AG04450 (cell line): ENCODE data around the gene MGLL. TPM values are rescaled to one million over a fixed set of nuclear protein-coding genes. Genes with fewer than 3 reads are reported as not detected.

Source experiments
- CTCF ChIA-PET: fragments of 300-600, 350-600 bp; formaldehyde crosslinking; extraction: SDS; loops from one replicate; lab custom pipeline; 2022; ENCODE audit warnings: antibody characterized with exemption, inconsistent platforms; lab: Charles Lee
- POLR2A ChIA-PET: fragments of 350-600 bp; formaldehyde crosslinking; extraction: SDS; loops from one replicate; lab custom pipeline; 2021; ENCODE audit warnings: antibody characterized with exemption, inconsistent platforms; lab: Yijun Ruan, JAX
- DNase-seq: peaks from one replicate; pipeline ENCODE4 v3.0.0-alpha.2; 2011; ENCODE audit warnings: low read depth, low spot score
- H3K27ac ChIP-seq: one replicate; pipeline ENCODE4 v1.5.1; 2012; ENCODE audit warnings: low read depth, low read length, control low read depth
- H3K27me3 ChIP-seq: one replicate; pipeline ENCODE4 v1.6.0; 2012; ENCODE audit warnings: low read length; ENCODE audit not compliant: control insufficient read depth, insufficient read depth
- H3K4me3 ChIP-seq: 2 replicates; pipeline ENCODE4 v1.5.1; 2011; ENCODE audit warnings: mild to moderate bottlenecking, low read depth, low read length, control low read depth
- H3K9me3 ChIP-seq: 2 replicates; pipeline ENCODE4 v1.5.1; 2012; ENCODE audit warnings: low read length; ENCODE audit not compliant: control insufficient read depth, insufficient read depth
- polyA plus RNA-seq: library from polyadenylated mRNA; depleted of rRNA; stranded (reverse); fragments of >200 nt; gene quantifications from 2 replicates; pipeline ENCODE4 v1.2.3, GENCODE V29; 2011
- TF ChIP-seq, protein P1 (sequence below): IDR thresholded peaks from 2 replicates; pipeline ENCODE4 v1.5.1; 2011; ENCODE audit warnings: low read depth, low read length, control low read depth, inconsistent platforms

The MGLL gene
- polyA plus RNA-seq, 1 experiment = 49.1 TPM

DNA sequence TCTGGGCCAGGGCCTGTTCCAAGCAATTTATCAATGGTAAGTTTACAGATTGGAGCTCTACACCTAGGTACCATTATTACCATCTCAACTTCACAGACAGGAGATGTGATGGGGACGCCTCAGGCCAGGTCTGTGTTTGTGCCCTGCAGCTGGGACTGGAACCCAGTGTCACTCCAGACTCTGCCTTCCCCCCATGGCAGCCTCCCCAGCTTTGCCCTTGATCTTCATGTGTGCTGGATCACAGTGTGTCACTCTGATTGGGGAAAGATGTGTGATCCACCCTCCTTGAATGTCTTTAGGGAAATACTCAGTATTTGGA, 59.6 kb downstream of the MGLL start:
- ChIA-PET CTCF (interaction anchor here (0.6 kb wide), 1 partner anchor 52 kb away, joined by 5 read pairs; no protein-coding TSS in a partner anchor), POLR2A (interaction anchor here (0.6 kb wide), 1 partner anchor 13 kb away, joined by 3 read pairs; no protein-coding TSS in a partner anchor)
- Histone ChIP-seq H3K9me3 (no peaks in the 10 kb centered on the region), H3K27ac (no peak overlapping the region), H3K27me3 (no peaks in the 10 kb centered on the region), H3K4me3 (no peak overlapping the region)
- no peak for DNase-seq
- TF ChIP-seq, protein P1, sequence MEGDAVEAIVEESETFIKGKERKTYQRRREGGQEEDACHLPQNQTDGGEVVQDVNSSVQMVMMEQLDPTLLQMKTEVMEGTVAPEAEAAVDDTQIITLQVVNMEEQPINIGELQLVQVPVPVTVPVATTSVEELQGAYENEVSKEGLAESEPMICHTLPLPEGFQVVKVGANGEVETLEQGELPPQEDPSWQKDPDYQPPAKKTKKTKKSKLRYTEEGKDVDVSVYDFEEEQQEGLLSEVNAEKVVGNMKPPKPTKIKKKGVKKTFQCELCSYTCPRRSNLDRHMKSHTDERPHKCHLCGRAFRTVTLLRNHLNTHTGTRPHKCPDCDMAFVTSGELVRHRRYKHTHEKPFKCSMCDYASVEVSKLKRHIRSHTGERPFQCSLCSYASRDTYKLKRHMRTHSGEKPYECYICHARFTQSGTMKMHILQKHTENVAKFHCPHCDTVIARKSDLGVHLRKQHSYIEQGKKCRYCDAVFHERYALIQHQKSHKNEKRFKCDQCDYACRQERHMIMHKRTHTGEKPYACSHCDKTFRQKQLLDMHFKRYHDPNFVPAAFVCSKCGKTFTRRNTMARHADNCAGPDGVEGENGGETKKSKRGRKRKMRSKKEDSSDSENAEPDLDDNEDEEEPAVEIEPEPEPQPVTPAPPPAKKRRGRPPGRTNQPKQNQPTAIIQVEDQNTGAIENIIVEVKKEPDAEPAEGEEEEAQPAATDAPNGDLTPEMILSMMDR = no peak

DNA sequence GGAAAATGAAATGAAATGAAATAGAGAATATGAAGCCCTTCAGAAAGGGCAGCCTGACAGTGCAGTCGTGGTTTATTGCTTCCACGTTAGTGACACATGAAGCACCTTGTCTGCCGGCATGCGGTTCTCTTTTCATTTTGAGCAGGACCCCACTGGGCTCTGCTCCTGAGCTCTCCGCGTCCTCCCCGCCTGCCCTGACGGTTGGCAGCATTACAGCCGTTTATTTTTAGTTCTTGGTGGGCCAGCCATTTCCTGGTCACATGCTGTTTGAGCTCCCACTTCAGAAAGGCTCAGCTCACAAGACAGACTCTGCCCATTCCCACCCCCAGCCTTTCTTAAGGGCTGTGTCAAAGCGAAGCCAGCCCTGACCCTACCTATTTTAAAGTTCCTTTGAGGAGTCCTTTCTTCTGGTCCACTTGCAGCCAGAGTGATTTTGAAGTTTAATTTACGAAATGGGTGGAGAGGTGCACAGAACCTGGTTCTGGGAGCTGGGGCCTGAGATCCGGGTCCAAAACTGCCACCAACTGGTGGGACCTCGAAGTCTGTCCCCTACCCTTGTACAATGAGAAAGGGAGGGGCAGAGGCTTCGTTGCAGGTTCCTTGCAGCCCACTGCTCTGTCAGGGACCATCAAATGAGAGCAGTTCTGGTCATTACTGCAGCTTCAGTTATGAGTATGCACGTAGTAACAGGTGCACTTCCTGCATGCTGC, 60.1 kb downstream of the MGLL start:
- POLR2A ChIA-PET = interaction anchor here (0.6 kb wide), 1 partner anchor 13 kb away, joined by 3 read pairs; no protein-coding TSS in a partner anchor
- H3K27me3 ChIP-seq = no peaks in the 10 kb centered on the region
- CTCF ChIA-PET = interaction anchor here (0.6 to 1.4 kb wide), 2 partner anchors 52 to 67 kb away, joined by 3 to 5 read pairs; no protein-coding TSS in a partner anchor
- H3K4me3 ChIP-seq = no peak overlapping the region
- TF ChIP-seq, protein P1 = no peak
- H3K27ac ChIP-seq = peak overlapping the region; percentile 2
- DNase-seq = no peak
- H3K9me3 ChIP-seq = no peaks in the 10 kb centered on the region

DNA sequence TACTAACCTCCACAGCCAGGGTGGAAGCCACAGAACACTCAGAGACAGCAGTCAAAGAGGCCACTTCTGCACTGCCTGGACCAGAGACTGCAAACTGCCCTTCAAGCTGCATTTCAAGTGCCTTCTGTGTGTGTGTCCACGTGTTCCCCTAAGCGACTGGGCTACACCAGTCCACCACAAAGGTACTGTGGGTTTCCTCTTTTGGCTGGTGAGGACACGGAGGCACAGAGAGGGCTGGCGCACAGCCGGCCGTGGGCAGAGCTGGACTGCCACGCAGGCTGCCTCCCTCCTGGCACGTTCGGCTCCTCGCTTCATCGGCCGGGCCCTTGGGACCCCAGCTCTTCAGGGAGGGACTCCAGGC, 60.9 kb downstream of the MGLL start:
- no peak for DNase-seq
- CTCF ChIA-PET = interaction anchor here (1.4 kb wide), 1 partner anchor 66 kb away, joined by 3 read pairs; no protein-coding TSS in a partner anchor
- POLR2A ChIA-PET = interaction anchor here (1.5 kb wide), 1 partner anchor 10 kb away, joined by 4 read pairs; no protein-coding TSS in a partner anchor
- Histone ChIP-seq H3K9me3 (no peaks in the 10 kb centered on the region), H3K27ac (no peak overlapping the region), H3K27me3 (no peaks in the 10 kb centered on the region), H3K4me3 (no peak overlapping the region)
- TF ChIP-seq, protein P1 = no peak; the same call in 1 of the 2 replicates

DNA sequence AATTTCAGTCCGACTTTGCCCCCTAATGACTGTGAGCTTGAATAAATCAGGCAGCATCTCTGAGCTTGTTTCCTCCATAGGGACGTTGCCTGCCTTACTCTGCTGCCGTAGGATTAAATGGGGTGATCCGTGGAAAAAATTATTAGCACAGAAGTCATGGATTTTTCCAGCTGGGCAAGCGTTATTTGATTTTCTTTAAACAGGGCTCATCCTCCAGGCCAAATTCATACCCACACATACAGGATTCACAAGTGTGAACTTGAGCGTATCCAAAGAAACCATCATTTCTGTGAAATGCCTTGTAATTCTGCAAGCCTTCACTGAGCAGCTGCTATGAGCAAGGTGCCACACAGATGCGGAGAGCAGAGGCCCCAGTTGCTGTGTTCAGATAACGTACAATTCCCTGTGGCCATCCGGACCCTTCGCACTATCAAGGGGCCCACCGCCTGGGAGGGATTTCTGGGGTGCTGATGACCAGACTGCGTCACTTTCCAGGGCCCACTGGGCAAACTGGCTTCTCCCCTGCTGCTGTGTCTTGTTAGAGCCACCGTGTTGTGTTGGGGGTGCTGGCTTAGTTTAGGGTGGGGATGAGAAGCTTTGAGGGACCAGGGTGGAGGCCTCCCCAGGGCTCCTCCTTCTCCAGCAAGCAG, 61.4 kb downstream of the MGLL start:
- Histone ChIP-seq H3K27me3 (no peaks in the 10 kb centered on the region), H3K27ac (no peak overlapping the region), H3K9me3 (no peaks in the 10 kb centered on the region), H3K4me3 (no peak overlapping the region)
- no peak for DNase-seq
- TF ChIP-seq, protein P1 = no peak
- CTCF ChIA-PET = interaction anchor here (1.4 kb wide), 1 partner anchor 65 kb away, joined by 3 read pairs; no protein-coding TSS in a partner anchor
- POLR2A ChIA-PET = interaction anchor here (1.5 kb wide), 1 partner anchor 10 kb away, joined by 4 read pairs; no protein-coding TSS in a partner anchor
